C4-2B (cell line): ENCODE results near the gene TPPP.
"Not testable (repeated sequence)": the region's sequence is repeated elsewhere in the genome, so short reads cannot be mapped to it uniquely, and the experiment has no call there.

Experiments
- H3K27ac ChIP-seq: fragments of 450-650 bp; 2 replicates; pipeline ENCODE4 v1.5.1; 2017
- ZFX ChIP-seq: fragments of 450-650 bp; IDR thresholded peaks from 2 replicates; pipeline ENCODE4 v1.6.1; 2017
- TF ChIP-seq, protein P1 (sequence below): fragments of 450-650 bp; conservative IDR thresholded peaks from 2 replicates; pipeline ENCODE4 v1.5.1; 2017; ENCODE audit warnings: mild to moderate bottlenecking

Gene TPPP

DNA sequence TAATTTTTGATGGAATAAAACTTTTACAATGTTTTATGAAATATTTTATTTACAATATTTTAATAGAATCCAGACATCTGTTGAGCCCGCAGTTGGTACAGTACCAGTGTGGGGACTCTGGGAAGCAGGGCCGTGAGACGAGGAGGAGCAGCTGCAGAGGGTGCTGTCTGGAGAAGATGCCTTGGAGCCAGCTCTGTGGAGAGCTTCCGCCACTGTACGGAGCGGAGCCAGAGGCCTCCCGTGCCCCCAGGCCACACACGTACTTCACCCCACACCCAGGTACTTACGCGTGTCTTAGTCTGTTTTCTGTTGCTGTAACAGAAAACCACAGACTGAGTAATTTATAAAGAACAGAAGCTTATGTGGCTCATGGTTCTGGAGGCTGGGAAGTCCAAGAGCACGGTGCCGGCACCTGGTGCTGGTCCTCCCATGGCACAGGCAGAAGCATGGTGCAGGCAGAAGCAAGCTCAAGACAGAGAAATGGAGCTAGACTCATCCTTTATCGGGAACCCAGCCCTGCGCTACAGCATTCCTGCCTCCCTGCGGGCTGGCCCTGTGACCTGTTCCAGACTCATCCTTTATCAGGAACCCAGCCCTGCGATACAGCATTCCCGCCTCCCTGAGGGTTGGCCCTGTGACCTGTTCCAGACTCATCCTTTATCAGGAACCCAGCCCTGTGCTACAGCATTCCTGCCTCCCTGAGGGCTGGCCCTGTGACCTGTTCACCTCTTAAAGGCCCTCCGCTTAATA, 57.7 kb downstream of the TPPP start:
- TF ChIP-seq, protein P1, sequence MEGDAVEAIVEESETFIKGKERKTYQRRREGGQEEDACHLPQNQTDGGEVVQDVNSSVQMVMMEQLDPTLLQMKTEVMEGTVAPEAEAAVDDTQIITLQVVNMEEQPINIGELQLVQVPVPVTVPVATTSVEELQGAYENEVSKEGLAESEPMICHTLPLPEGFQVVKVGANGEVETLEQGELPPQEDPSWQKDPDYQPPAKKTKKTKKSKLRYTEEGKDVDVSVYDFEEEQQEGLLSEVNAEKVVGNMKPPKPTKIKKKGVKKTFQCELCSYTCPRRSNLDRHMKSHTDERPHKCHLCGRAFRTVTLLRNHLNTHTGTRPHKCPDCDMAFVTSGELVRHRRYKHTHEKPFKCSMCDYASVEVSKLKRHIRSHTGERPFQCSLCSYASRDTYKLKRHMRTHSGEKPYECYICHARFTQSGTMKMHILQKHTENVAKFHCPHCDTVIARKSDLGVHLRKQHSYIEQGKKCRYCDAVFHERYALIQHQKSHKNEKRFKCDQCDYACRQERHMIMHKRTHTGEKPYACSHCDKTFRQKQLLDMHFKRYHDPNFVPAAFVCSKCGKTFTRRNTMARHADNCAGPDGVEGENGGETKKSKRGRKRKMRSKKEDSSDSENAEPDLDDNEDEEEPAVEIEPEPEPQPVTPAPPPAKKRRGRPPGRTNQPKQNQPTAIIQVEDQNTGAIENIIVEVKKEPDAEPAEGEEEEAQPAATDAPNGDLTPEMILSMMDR = no peak
- TF ChIP-seq ZFX = no peak

DNA sequence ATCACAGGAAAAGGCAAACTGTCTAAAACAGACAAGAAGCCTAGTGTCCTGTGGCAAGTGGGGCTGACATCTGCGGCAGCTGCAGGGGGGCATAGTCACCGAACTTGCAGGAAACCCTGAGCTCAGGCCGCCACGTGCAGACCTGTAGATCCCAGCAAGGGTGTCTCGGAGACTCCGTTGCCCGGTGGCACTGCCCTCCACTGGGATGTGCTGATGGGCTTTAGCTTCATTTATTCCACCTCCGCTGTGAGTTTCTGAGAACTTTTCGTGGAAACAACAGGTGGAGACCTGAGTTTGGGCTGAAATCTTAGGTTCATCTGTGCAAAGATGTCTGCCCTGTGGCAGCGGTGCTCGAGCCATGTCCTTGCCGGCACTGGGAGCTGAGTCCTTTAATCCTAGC, 59.0 kb downstream of the TPPP start:
- TF ChIP-seq ZFX = no peak
- TF ChIP-seq, protein P1 = no peak

More for the DNA sequence above, 57.7 kb downstream of the TPPP start:
- H3K27ac ChIP-seq = no peak overlapping the region

DNA sequence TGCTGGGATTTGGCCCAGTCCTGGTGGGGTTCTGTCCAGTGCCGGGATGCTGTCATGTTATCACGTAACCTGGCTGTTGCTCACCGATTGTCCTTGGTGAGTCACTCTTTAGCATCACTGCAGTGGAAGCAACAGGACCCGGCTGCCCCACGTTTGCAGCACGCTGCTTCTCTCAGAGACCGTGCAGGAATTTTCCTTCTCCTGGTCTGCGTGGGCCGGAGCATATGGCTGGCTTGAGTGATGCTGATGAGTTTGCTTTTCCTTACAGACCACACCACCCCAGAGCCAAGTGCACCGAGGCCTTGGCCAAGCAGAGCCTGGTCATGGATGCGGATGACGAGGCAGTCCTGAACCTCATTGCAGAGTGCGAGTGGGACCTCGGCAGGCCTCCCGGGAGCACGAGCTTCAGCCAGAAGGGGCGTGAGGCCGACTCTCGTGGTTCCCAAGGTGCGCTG, 59.6 kb downstream of the TPPP start:
- TF ChIP-seq ZFX = no peak
- TF ChIP-seq, protein P1 = no peak
- no peak overlapping the region for H3K27ac ChIP-seq

More for the DNA sequence above, 59.0 kb downstream of the TPPP start:
- no peak overlapping the region for H3K27ac ChIP-seq

DNA sequence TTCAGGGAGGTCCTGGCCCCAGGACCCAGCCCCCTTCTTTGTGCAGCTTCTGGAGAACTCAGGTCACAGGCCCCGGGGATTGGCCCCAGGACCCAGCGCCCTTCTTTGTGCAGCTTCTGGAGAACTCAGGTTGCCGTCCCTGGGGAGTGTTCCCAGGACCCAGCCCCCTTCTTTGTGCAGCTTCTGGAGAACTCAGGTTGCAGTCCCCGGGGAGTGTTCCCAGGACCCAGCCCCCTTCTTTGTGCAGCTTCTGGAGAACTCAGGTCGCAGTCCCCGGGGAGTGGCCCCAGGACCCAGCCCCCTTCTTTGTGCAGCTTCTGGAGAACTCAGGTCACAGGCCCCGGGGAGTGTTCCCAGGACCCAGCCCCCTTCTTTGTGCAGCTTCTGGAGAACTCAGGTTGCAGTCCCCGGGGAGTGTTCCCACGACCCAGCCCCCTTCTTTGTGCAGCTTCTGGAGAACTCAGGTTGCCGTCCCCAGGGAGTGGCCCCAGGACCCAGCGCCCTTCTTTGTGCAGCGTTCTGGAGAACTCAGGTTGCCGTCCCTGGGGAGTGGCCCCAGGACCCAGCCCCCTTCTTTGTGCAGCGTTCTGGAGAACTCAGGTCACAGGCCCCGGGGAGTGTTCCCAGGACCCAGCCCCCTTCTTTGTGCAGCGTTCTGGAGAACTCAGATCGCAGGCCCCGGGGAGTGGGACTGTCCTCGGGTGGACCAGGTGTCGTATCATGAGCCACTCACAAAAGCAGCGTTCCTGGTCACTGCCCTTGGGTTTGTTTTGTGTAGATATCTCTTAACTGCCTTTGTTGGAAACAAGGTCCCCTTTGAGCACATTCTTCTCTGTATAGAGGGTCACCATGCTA, 64.6 kb downstream of the TPPP start:
- H3K27ac ChIP-seq = not testable (repeated sequence)

DNA sequence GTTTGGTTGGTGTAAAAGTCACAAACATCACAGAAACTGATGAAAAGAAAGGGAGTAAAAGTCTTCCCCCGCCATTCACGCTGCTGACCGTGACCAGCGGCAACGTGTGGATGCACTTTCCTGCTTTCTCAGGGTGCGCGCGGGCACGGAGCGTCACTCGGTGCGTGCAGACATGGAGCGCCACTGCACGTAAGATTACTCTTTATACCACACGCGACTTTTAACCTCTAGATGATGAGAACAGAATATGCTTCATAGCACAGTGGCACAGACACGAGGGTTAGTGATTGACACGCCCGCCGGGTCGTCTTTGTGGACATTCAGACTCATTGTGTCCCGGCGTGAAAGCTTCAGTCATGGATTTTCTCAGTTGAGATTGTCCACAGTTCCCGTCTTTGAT, 65.3 kb downstream of the TPPP start:
- TF ChIP-seq ZFX = no peak
- TF ChIP-seq, protein P1 = no peak
- no peak overlapping the region for H3K27ac ChIP-seq

DNA sequence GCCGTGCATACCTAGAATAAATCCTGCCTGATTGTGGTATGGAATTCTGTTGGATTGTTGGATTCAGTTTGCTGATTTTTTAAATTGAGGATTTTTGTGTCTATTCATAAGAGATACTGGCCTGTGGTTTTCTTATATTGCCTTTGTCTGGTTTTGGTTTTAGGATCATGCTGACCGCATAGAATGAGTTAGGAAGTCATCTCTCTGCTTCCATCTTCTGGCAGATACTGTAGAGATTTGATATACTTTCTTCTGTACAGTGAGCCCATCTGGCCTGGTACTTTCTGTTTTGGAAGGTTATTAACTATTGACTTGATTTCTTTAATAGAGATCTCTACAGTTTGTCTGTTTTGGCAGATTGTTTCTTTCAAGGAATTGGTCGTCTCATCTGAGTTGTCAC, 66.3 kb downstream of the TPPP start:
- H3K27ac ChIP-seq = no peak overlapping the region
- TF ChIP-seq, protein P1 = no peak
- no peak for TF ChIP-seq ZFX

DNA sequence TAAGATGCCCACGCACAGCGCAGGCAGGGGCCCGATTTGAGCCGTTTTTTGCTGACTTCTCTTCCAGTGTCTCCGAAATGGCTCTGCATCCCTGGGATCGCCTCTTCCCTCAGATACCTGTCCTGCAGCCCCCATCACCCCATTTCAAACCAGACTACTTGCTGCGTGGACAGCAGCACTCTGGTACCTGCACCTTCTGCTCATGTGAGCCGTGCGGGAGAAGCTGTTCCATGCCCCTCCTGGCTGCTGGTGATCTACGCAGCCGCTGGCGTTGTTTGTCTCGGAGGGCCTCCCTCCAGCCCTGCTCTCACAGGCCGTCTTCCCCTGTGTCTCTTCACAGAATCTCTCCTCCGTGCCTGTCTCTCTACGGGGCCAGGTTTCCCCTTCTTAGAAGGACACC, 67.6 kb downstream of the TPPP start:
- H3K27ac ChIP-seq = no peak overlapping the region
- no peak for TF ChIP-seq ZFX
- TF ChIP-seq, protein P1 = no peak
